Parathyroid adenoma (tissue), 2 donors: ENCODE measurements around the gene CTNND2.

Experiments
- H2AFZ ChIP-seq: fragments of 300-600 bp; sonication (generic); one replicate; pipeline ENCODE4 v1.7.0; 2017; ENCODE audit warnings: antibody characterized with exemption, mild to moderate bottlenecking
- H3K27ac ChIP-seq: fragments of 300-600 bp; sonication (generic); one replicate; pipeline ENCODE4 v1.7.0; 2017
- H3K27me3 ChIP-seq: fragments of 300-600 bp; sonication (generic); one replicate; pipeline ENCODE4 v1.7.0; 2017; ENCODE audit warnings: low read length; ENCODE audit not compliant: control insufficient read depth, insufficient read depth
- H3K36me3 ChIP-seq: fragments of 300-600 bp; sonication (generic); one replicate; pipeline ENCODE4 v1.7.0; 2017; ENCODE audit warnings: low read length; ENCODE audit not compliant: control insufficient read depth, insufficient read depth
- H3K4me1 ChIP-seq: fragments of 300-600 bp; sonication (generic); one replicate; pipeline ENCODE4 v1.7.0; 2017; ENCODE audit warnings: control low read depth
- H3K4me2 ChIP-seq: fragments of 300-600 bp; sonication (generic); one replicate; pipeline ENCODE4 v1.7.0; 2017; ENCODE audit warnings: low read length
- H3K4me3 ChIP-seq: fragments of 300-600 bp; sonication (generic); one replicate; pipeline ENCODE4 v1.7.0; 2017; ENCODE audit warnings: low read depth, low read length
- H3K79me2 ChIP-seq: fragments of 300-600 bp; sonication (generic); one replicate; pipeline ENCODE4 v1.7.0; 2017; ENCODE audit warnings: control low read depth
- H3K9ac ChIP-seq: fragments of 300-600 bp; sonication (generic); one replicate; pipeline ENCODE4 v1.7.0; 2017; ENCODE audit warnings: mild to moderate bottlenecking
- H3K9me3 ChIP-seq: fragments of 300-600 bp; sonication (generic); one replicate; pipeline ENCODE4 v1.7.0; 2017; ENCODE audit warnings: low read length; ENCODE audit not compliant: control insufficient read depth
- TF ChIP-seq, protein P1 (sequence below): fragments of 300-600 bp; sonication (generic); IDR thresholded peaks from one replicate; pipeline ENCODE4 v1.7.0; 2017; ENCODE audit warnings: antibody characterized with exemption, mild to moderate bottlenecking
- donor health status: primary hyperparathyroidism.

Gene CTNND2

GRCh38 chr5:11361768-11362167, 542.5 kb downstream of the CTNND2 start:
- H3K4me3 ChIP-seq, result no peak overlapping the region
- H3K9me3 ChIP-seq, result no peaks in the 10 kb centered on the region
- no peak overlapping the region for H3K9ac ChIP-seq
- no peaks in the 10 kb centered on the region for H3K27me3 ChIP-seq
- TF ChIP-seq, protein P1, sequence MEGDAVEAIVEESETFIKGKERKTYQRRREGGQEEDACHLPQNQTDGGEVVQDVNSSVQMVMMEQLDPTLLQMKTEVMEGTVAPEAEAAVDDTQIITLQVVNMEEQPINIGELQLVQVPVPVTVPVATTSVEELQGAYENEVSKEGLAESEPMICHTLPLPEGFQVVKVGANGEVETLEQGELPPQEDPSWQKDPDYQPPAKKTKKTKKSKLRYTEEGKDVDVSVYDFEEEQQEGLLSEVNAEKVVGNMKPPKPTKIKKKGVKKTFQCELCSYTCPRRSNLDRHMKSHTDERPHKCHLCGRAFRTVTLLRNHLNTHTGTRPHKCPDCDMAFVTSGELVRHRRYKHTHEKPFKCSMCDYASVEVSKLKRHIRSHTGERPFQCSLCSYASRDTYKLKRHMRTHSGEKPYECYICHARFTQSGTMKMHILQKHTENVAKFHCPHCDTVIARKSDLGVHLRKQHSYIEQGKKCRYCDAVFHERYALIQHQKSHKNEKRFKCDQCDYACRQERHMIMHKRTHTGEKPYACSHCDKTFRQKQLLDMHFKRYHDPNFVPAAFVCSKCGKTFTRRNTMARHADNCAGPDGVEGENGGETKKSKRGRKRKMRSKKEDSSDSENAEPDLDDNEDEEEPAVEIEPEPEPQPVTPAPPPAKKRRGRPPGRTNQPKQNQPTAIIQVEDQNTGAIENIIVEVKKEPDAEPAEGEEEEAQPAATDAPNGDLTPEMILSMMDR, result no peak
- H3K36me3 ChIP-seq, result no peaks in the 10 kb centered on the region
- H3K4me2 ChIP-seq, result no peak overlapping the region
- no peaks in the 10 kb centered on the region for H3K4me1 ChIP-seq
- no peaks in the 10 kb centered on the region for H3K79me2 ChIP-seq
- H2AFZ ChIP-seq, result no peak overlapping the region
- no peak overlapping the region for H3K27ac ChIP-seq

DNA sequence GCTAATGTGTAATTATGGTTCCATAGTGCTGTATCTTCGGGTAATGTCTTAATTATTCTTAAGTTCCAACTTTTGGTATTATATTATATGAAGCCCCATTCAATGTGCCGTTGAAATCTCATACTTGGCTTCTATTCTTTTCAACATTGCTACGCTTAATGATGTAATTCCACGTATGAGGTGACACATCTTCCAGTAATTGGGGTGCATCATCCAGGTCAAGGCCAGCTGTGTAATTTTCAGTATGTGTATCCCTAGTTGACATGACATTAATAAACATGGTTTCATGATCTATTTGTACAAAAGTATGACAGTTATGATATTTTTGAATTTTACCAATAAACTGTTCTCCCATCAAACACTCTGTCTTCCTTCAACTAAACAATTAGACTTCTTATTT, 546.3 kb downstream of the CTNND2 start:
- Histone ChIP-seq H2AFZ (no peak overlapping the region), H3K4me1 (no peaks in the 10 kb centered on the region), H3K4me2 (no peak overlapping the region), H3K36me3 (no peaks in the 10 kb centered on the region), H3K79me2 (no peaks in the 10 kb centered on the region), H3K27me3 (no peaks in the 10 kb centered on the region), H3K27ac (no peak overlapping the region), H3K9ac (no peak overlapping the region), H3K9me3 (no peaks in the 10 kb centered on the region), H3K4me3 (no peak overlapping the region)
- TF ChIP-seq, protein P1, result no peak

GRCh38 chr5:11355491-11355890, 548.8 kb downstream of the CTNND2 start:
- H3K27ac ChIP-seq, result no peak overlapping the region
- no peaks in the 10 kb centered on the region for H3K4me1 ChIP-seq
- no peaks in the 10 kb centered on the region for H3K36me3 ChIP-seq
- no peaks in the 10 kb centered on the region for H3K9me3 ChIP-seq
- TF ChIP-seq, protein P1, result no peak
- no peak overlapping the region for H3K4me2 ChIP-seq
- no peaks in the 10 kb centered on the region for H3K79me2 ChIP-seq
- no peak overlapping the region for H2AFZ ChIP-seq
- no peak overlapping the region for H3K9ac ChIP-seq
- H3K4me3 ChIP-seq, result no peak overlapping the region
- no peaks in the 10 kb centered on the region for H3K27me3 ChIP-seq

DNA sequence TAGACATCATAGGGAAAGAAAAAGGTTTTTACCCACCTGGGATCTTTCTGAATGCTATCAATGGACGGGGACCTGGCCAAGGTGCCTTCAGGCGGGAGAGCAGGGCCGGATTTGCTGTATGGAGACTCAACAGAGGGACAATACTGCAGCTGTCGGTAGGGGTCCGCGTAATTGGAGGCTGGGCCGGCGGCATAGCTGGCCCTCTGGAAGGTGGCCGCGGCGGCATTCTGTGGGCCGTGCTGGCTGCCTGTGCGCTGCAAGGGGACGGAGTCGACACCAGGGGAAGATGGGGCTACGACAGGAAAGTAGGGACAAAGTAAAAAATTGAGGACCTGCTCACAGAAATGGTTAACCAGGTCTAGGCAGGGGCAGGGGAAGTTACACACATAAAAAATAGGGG, 557.9 kb downstream of the CTNND2 start:
- Histone ChIP-seq H3K27me3 (no peaks in the 10 kb centered on the region), H3K9ac (no peak overlapping the region), H2AFZ (no peak overlapping the region), H3K27ac (no peak overlapping the region), H3K79me2 (no peaks in the 10 kb centered on the region), H3K4me1 (no peaks in the 10 kb centered on the region), H3K4me2 (no peak overlapping the region), H3K36me3 (no peaks in the 10 kb centered on the region), H3K9me3 (no peaks in the 10 kb centered on the region), H3K4me3 (no peak overlapping the region)
- TF ChIP-seq, protein P1, result no peak

DNA sequence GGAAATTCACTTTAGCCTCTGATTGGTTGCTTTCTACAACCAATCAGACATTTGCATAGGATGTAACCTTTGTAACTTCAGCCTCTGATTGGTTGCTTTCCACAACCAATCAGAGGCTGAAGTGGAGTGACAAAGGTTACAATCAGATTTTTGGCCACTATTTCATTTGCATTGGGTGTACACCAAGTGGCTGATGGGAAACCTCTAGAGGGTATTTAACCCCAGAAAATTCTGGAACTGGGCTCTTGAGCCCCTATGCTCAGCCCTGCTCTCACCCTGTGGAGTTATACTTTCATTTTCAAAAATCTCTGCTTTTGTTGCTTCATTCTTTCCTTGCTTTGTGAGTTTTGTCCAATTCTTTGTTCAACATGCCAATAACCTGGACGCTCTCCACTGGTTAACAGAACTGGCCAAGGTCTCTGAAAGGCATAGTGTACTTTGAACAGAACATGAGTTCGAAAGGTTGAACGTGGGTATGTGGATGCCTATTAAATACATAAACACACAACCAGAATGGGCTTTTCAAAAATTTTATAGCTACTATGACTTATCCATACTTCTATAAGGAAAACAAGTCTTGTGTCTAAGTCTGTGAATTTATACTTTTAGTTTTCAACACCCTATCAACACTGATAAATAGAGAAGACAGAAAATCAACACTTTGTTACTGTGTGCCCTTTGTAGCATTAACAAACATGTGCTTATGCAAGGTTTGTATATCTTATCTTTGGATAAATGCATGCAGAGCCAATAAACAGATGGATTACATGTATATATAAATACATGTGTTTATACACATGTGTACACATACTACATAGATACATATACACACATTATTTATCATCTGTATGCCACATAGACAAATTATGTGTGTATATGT, 568.1 kb downstream of the CTNND2 start:
- Histone ChIP-seq H3K27me3 (no peaks in the 10 kb centered on the region), H3K36me3 (no peaks in the 10 kb centered on the region), H3K9me3 (no peaks in the 10 kb centered on the region), H3K27ac (no peak overlapping the region), H3K4me2 (no peak overlapping the region), H3K4me3 (no peak overlapping the region), H3K4me1 (no peaks in the 10 kb centered on the region), H3K9ac (no peak overlapping the region), H3K79me2 (no peaks in the 10 kb centered on the region), H2AFZ (no peak overlapping the region)
- TF ChIP-seq, protein P1, result no peak
